ENCODE results near the gene ATP1A2.

DNA sequence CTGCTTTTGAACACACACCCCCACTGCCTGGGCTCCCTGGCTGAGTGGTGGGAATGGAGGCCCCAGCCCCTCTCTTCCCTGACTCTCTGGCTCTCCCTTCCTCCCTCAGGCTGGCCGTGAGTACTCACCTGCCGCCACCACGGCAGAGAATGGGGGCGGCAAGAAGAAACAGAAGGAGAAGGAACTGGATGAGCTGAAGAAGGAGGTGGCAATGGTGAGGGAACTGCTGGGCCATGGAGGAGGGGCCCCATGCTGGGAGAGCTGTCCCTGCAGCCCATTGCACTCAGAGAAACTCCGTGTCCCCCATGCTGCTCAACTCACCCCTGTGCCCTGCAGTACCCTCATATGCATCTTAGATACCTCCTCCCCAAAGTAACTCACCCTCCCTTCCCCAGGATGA, 5.2 kb downstream of the ATP1A2 start:
- TF ChIP-seq, protein P1, sequence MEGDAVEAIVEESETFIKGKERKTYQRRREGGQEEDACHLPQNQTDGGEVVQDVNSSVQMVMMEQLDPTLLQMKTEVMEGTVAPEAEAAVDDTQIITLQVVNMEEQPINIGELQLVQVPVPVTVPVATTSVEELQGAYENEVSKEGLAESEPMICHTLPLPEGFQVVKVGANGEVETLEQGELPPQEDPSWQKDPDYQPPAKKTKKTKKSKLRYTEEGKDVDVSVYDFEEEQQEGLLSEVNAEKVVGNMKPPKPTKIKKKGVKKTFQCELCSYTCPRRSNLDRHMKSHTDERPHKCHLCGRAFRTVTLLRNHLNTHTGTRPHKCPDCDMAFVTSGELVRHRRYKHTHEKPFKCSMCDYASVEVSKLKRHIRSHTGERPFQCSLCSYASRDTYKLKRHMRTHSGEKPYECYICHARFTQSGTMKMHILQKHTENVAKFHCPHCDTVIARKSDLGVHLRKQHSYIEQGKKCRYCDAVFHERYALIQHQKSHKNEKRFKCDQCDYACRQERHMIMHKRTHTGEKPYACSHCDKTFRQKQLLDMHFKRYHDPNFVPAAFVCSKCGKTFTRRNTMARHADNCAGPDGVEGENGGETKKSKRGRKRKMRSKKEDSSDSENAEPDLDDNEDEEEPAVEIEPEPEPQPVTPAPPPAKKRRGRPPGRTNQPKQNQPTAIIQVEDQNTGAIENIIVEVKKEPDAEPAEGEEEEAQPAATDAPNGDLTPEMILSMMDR (IDR thresholded peaks at IDR 0.05; ENCODE audit: control extremely low read depth in 1 of 3, insufficient read depth in 1 of 3, low read depth in 1 of 3, low read length in 3 of 3): no peak
- TF ChIP-seq EGR1 (IDR thresholded peaks at IDR 0.05; ENCODE audit: borderline replicate concordance, low read depth, low read length): no peak
